H1 (cell line): ENCODE data around the gene ORC5. TPM values are rescaled to one million over a fixed set of nuclear protein-coding genes. Genes with fewer than 3 reads are reported as not detected.

ENCODE experiments used
- CTCF ChIA-PET: fragments of 300-600 bp; sonication (Branson Sonifier 250); formaldehyde crosslinking; loops from one replicate; lab custom pipeline; 2021; ENCODE audit not compliant: partially characterized antibody; lab: Charles Lee
- POLR2A ChIA-PET: fragments of 300-600 bp; sonication (Branson Sonifier 250); formaldehyde crosslinking; loops from one replicate; lab custom pipeline; 2021; ENCODE audit warnings: inconsistent platforms; ENCODE audit not compliant: partially characterized antibody; lab: Charles Lee
- DNase-seq, 2 experiments: peaks; one replicate each; pipeline versions ENCODE4 v3.0.0 to v3.0.0-alpha.2; 2010 to 2022; ENCODE audit warnings: low spot score in 2 of 2, low read depth in 1 of 2, mixed read lengths in 1 of 2
- FAIRE-seq: peaks from 2 replicates; lab custom pipeline; 2011; peaks lifted over from hg19 to GRCh38; lab: Jason Lieb, UNC
- H2AFZ ChIP-seq: 2 replicates; pipeline ENCODE4 v1.8.1; 2012; ENCODE audit warnings: low read length, inconsistent platforms
- H2AK5ac ChIP-seq: 2 replicates; pipeline ENCODE4 v1.6.1; 2013; ENCODE audit warnings: low read depth, low read length
- H2BK120ac ChIP-seq: replicated peaks from 2 replicates; pipeline ENCODE3; 2013; ENCODE audit warnings: low read depth, low read length, inconsistent platforms
- H2BK12ac ChIP-seq: 2 replicates; pipeline ENCODE4 v1.6.1; 2013; ENCODE audit warnings: low read depth, low read length
- H2BK15ac ChIP-seq: 2 replicates; pipeline ENCODE4 v1.6.1; 2013; ENCODE audit warnings: low read length
- H2BK20ac ChIP-seq: 2 replicates; pipeline ENCODE4 v1.6.1; 2013; ENCODE audit warnings: low read length
- H2BK5ac ChIP-seq: 2 replicates; pipeline ENCODE4 v1.6.1; 2013; ENCODE audit warnings: low read depth, low read length
- H3K14ac ChIP-seq: 2 replicates; pipeline ENCODE4 v1.6.1; 2013; ENCODE audit warnings: inconsistent platforms; ENCODE audit not compliant: insufficient read length
- H3K18ac ChIP-seq: 2 replicates; pipeline ENCODE4 v1.6.1; 2013; ENCODE audit warnings: low read length; ENCODE audit errors: extremely low read depth
- H3K23ac ChIP-seq: 2 replicates; pipeline ENCODE4 v1.6.1; 2013; ENCODE audit warnings: inconsistent platforms; ENCODE audit not compliant: insufficient read length
- H3K23me2 ChIP-seq: 2 replicates; pipeline ENCODE4 v1.6.1; 2013; ENCODE audit warnings: low read depth, low read length
- H3K27ac ChIP-seq: 2 replicates; pipeline ENCODE4 v1.6.1; 2011; ENCODE audit warnings: low read depth, low read length, inconsistent platforms
- H3K27me3 ChIP-seq, 4 experiments: replicated peaks in 1 of 4; 1 replicate in 1 of 4; 2 replicates in 3 of 4; pipeline versions ENCODE4 v1.6.1 to v1.8.1; 2011 to 2013; ENCODE audit warnings: low read length in 3 of 4, mild to moderate bottlenecking in 3 of 4, inconsistent platforms in 2 of 4, mixed read lengths in 2 of 4, moderate library complexity in 1 of 4; ENCODE audit not compliant: control insufficient read depth in 3 of 4, insufficient read depth in 3 of 4; ENCODE audit errors: extremely low read depth in 1 of 4
- H3K36me3 ChIP-seq, 4 experiments: 2 replicates each; pipeline versions ENCODE4 v1.6.1 to v1.8.1; 2011 to 2013; ENCODE audit warnings: mild to moderate bottlenecking in 4 of 4, low read length in 3 of 4, moderate library complexity in 2 of 4, control low read depth in 1 of 4, inconsistent platforms in 1 of 4; ENCODE audit not compliant: insufficient read depth in 4 of 4, control insufficient read depth in 2 of 4
- H3K4ac ChIP-seq: replicated peaks from 2 replicates; pipeline ENCODE3; 2013; ENCODE audit warnings: low read length, low read depth, mixed read lengths, inconsistent platforms; ENCODE audit not compliant: insufficient read length
- H3K4me1 ChIP-seq, 4 experiments: replicated peaks in 1 of 4; 1 replicate in 1 of 4; 2 replicates in 3 of 4; pipeline versions ENCODE4 v1.6.1 to v1.8.1; 2011 to 2013; ENCODE audit warnings: low read length in 3 of 4, inconsistent platforms in 2 of 4, mixed read lengths in 1 of 4; ENCODE audit not compliant: insufficient read depth in 4 of 4, control insufficient read depth in 3 of 4
- H3K4me2 ChIP-seq, 2 experiments: 2 replicates each; pipeline versions ENCODE4 v1.6.1 to v1.8.1; 2011 to 2013; ENCODE audit warnings: low read depth in 2 of 2, low read length in 2 of 2, control low read depth in 1 of 2, inconsistent platforms in 1 of 2, mild to moderate bottlenecking in 1 of 2; ENCODE audit not compliant: insufficient read depth in 1 of 2
- H3K4me3 ChIP-seq, 4 experiments: fragments of 200-600, 300-600 bp in 1 of 4; sonication (generic), shearing (Covaris generic), sonication (Bioruptor Twin) in 1 of 4; 2 replicates each; pipeline versions ENCODE4 v1.5.1 to v1.8.1; 2011 to 2016; ENCODE audit warnings: low read length in 4 of 4, low read depth in 3 of 4, control low read depth in 2 of 4, inconsistent platforms in 2 of 4, mild to moderate bottlenecking in 2 of 4, mixed read lengths in 1 of 4, moderate library complexity in 1 of 4; ENCODE audit not compliant: insufficient read depth in 2 of 4; ENCODE audit errors: extremely low read depth in 1 of 4
- H3K56ac ChIP-seq: replicated peaks from 2 replicates; pipeline ENCODE3; 2013; ENCODE audit warnings: low read depth, mild to moderate bottlenecking, mixed read lengths, low read length, inconsistent platforms; ENCODE audit not compliant: insufficient read length
- H3K79me1 ChIP-seq: 2 replicates; pipeline ENCODE4 v1.6.1; 2013; ENCODE audit warnings: low read depth, low read length, control low read depth
- H3K79me2 ChIP-seq, 2 experiments: 2 replicates each; pipeline versions ENCODE4 v1.6.1 to v1.8.1; 2012 to 2013; ENCODE audit warnings: low read length in 2 of 2, mild to moderate bottlenecking in 2 of 2, inconsistent platforms in 1 of 2; ENCODE audit not compliant: insufficient read depth in 2 of 2, control insufficient read depth in 1 of 2
- H3K9ac ChIP-seq, 4 experiments: replicated peaks in 1 of 4; 1 replicate in 1 of 4; 2 replicates in 3 of 4; pipeline versions ENCODE4 v1.6.1 to v1.8.1; 2011 to 2013; ENCODE audit warnings: low read depth in 3 of 4, low read length in 3 of 4, control low read depth in 2 of 4, mild to moderate bottlenecking in 2 of 4, moderate library complexity in 2 of 4, inconsistent platforms in 1 of 4; ENCODE audit errors: extremely low read depth in 1 of 4
- H3K9me3 ChIP-seq, 2 experiments: 2 replicates each; pipeline versions ENCODE4 v1.6.1 to v1.8.1; 2012 to 2013; ENCODE audit warnings: mild to moderate bottlenecking in 2 of 2, moderate library complexity in 2 of 2, control low read depth in 1 of 2, inconsistent platforms in 1 of 2, low read depth in 1 of 2, low read length in 1 of 2, mixed read lengths in 1 of 2; ENCODE audit not compliant: insufficient read depth in 2 of 2
- H4K20me1 ChIP-seq, 2 experiments: replicated peaks in 1 of 2; 2 replicates each; pipeline versions ENCODE3 to v1.8.1; 2011 to 2013; ENCODE audit warnings: inconsistent platforms in 2 of 2, low read length in 2 of 2, mild to moderate bottlenecking in 1 of 2; ENCODE audit not compliant: insufficient read depth in 2 of 2, control insufficient read depth in 1 of 2
- H4K5ac ChIP-seq: 2 replicates; pipeline ENCODE4 v1.6.1; 2013; ENCODE audit warnings: low read length, low read depth, mixed read lengths, inconsistent platforms; ENCODE audit not compliant: insufficient read length
- H4K8ac ChIP-seq: 2 replicates; pipeline ENCODE4 v1.8.0; 2013; ENCODE audit warnings: mild to moderate bottlenecking, moderate library complexity, low read length, inconsistent platforms; ENCODE audit not compliant: insufficient read depth; ENCODE audit errors: extremely low read depth
- H4K91ac ChIP-seq: replicated peaks from 2 replicates; pipeline ENCODE3; 2013; ENCODE audit warnings: low read length, mixed read lengths, inconsistent platforms; ENCODE audit not compliant: insufficient read length
- TBP ChIP-seq: IDR thresholded peaks from 2 replicates; pipeline ENCODE4 v1.6.1; 2011; ENCODE audit warnings: low read depth, low read length, improper control_type of control experiment
- WGBS, 2 experiments: shearing (Covaris generic) in 1 of 2; methylation state at CpG; one replicate each; pipeline versions ENCODE4 v1.1.6 to v1.1.7; 2013 to 2015; ENCODE audit warnings: low lambda C conversion rate in 2 of 2, mixed read lengths in 2 of 2, inconsistent platforms in 1 of 2, low coverage in 1 of 2, missing lambda C conversion rate in 1 of 2; ENCODE audit not compliant: insufficient replicate concordance in 2 of 2, insufficient coverage in 1 of 2, insufficient read length in 1 of 2; ENCODE audit errors: extremely low coverage in 1 of 2, missing lambda C conversion rate in 1 of 2; 5-methylcytosine and 5-hydroxymethylcytosine counted together
- polyA plus RNA-seq, 7 experiments: library from polyadenylated mRNA; depleted of rRNA in 3 of 7; stranded (reverse) in 5 of 7; unstranded in 2 of 7; fragments of >200 nt in 5 of 7; fragments of 200-250 nt in 2 of 7; gene quantifications; 1 replicate in 5 of 7; 2 replicates in 1 of 7; 4 replicates in 1 of 7; pipeline versions ENCODE4 v1.2.1 to v1.2.3, GENCODE V29; 2011 to 2013; ENCODE audit warnings: missing spikeins in 2 of 7, mixed read lengths in 2 of 7
- total RNA-seq: library from RNA; stranded (reverse); fragmentation: NEBNext Ultra II Directional; extraction: Animal tissue kit (Norgen Biotek cat#: 25700); gene quantifications from 2 replicates; pipeline ENCODE4 v1.2.1, GENCODE V29; 2021

ORC5 gene
- total and polyA plus RNA-seq, 2 of the 8 experiments (the other 6 are each of a cell fraction or from before 2014, with no cell fraction given) = 7.7 to 19.9 TPM

GRCh38 chr7:104176332-104176731 lies 31.5 kb downstream of the ORC5 start:
- Histone ChIP-seq H3K9me3 (peaks cover 12 to 25% of the 10 kb centered on the region in 2 experiments), H3K4ac (no peak overlapping the region), H2BK15ac (no peak overlapping the region), H3K14ac (no peak overlapping the region), H4K8ac (no peak overlapping the region), H3K4me1 (peaks cover 2 to 12% (median 6%) of the 10 kb centered on the region in 4 experiments; a peak in 4 of 7 replicates), H3K27me3 (no peaks in the 10 kb centered on the region), H4K5ac (no peak overlapping the region), H3K79me1 (no peaks in the 10 kb centered on the region), H3K18ac (no peak overlapping the region), H2AFZ (no peak overlapping the region), H2BK20ac (no peak overlapping the region), H2AK5ac (no peak overlapping the region), H2BK120ac (no peak overlapping the region), H3K56ac (no peak overlapping the region), H3K23ac (no peak overlapping the region), H3K9ac (no peak overlapping the region), H3K23me2 (no peaks in the 10 kb centered on the region), H3K36me3 (peaks cover 0 to 27% (median 14%) of the 10 kb centered on the region in 4 experiments; a peak in 4 of 8 replicates), H2BK12ac (no peak overlapping the region), H3K79me2 (no peaks in the 10 kb centered on the region), H4K91ac (no peak overlapping the region), H4K20me1 (no peaks in the 10 kb centered on the region), H2BK5ac (no peak overlapping the region), H3K4me2 (no peak overlapping the region), H3K4me3 (no peak overlapping the region), H3K27ac (no peak overlapping the region)
- POLR2A ChIA-PET = no interaction called here
- no peak for DNase-seq
- CTCF ChIA-PET = interaction anchor here (0.6 to 1.2 kb wide), 2 partner anchors 603 to 729 kb away, joined by 3 read pairs; no protein-coding TSS in a partner anchor
- no peak for TF ChIP-seq TBP
- no peak for FAIRE-seq
- WGBS, 2 experiments = 88% methylated on average over 4 of the region's 4 CpGs; no CpG with 5 or more reads in 1 of the 2 experiments
